GM20431 (cell line): ENCODE measurements around the gene ZNF474.

Experiments
- in situ Hi-C: fragments of 300-500 bp; cut with MseI, MboI; formaldehyde crosslinking; loops from one replicate; pipeline ENCODE4 v1.15.0; 2020; ENCODE audit warnings: low sequenced_read_pairs; ENCODE audit not compliant: unreplicated experiment

Gene ZNF474

GRCh38 chr5:122175852-122176251 is 46.5 kb downstream of the ZNF474 start:
- in situ Hi-C loops = no loop called here

DNA sequence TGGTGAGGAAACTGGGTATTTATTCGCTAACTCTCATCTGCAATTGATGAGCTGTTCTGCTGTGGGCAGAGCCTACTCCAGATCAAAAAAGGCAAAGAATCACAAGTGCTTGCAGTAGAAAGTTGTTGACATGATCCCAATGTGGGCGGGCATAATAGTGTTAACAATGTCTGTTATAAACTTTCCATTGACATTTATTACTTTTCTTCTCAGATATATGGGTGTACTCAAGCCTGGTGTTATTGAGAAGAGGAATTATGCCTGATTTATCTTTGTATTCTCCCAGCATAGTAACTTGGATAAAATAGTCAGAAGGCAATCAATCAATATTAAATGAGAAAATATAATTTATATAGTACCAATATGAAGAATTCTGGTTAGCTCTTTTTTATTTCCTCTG is 47.8 kb downstream of the ZNF474 start:
- in situ Hi-C loops = no loop called here

GRCh38 chr5:122179701-122180100 is 50.4 kb downstream of the ZNF474 start:
- in situ Hi-C loops = no loop called here

- in situ Hi-C loops = no loop called here
Observed at GRCh38 chr5:122180146-122180712, 50.9 kb downstream of the ZNF474 start.

DNA sequence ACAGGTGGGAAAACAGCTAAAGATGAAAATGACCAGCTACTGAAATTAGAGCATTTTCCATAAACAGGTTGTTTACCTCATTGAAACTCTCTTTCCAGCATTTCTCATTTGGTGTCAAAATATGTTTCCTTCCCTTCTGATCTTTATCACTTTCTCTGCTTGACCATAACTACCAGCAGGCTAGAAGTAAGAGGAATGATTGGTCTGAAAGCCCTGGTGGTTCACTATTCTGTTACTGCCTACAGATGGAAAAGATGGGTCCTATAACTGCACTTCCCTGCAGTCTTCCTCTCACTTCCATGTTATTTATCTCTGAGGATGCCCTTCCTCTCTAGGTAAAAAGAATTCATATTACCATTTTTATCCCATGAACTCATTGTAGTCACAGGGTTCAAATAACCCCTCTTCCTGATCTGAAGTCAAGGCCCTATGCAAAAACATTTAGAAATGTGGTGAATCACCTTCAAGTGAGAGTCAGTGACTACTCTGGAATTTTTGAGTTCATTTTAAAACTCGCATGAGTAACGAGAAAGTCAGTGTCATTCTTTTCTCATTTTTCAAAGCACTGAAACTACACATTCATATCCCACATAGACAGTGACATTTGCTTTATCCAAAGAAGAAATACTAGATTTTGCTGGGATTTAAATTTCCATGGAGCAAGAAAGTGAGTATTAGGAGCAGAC is 51.7 kb downstream of the ZNF474 start:
- in situ Hi-C loops = no loop called here

- in situ Hi-C loops = no loop called here
Observed at GRCh38 chr5:122181863-122182262, 52.5 kb downstream of the ZNF474 start.

DNA sequence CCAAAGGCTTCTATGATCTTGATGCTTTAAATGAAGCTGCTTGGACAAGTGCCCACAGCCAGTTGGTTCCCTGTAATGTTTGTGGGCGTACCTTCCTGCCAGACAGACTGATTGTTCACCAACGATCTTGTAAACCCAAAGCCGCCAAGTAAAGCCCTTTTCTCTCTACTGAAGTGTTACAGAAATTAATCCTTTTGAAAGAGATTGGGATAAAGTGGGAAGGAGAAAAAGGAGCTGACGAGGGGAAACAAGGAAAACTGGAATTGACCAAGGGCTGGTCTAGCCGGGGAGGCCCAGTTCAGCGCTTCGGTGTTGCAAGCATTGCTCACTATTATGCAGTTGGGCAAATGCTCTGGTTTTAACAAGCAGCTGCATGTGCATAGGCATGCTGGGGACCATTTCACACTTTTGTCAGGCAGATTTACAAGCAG is 53.2 kb downstream of the ZNF474 start:
- in situ Hi-C loops = no loop called here

GRCh38 chr5:122183098-122183787 is 53.9 kb downstream of the ZNF474 start:
- in situ Hi-C loops = no loop called here

DNA sequence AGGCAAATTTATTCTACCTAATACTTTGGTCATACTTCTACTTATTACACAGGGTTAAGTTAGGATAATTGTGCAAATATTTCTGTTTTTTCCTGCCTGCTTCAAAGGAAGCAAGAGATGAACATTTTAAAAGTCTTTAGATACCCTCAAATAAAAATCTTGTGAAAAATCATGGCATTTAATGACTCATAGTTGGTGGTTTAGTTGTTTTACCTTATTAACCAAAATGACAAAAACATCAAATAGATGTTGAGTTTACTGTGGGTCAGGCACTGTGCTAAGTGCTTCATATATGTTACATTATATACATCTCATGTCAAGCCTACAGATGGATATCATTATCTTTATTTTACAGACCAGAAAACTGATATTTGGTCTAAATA is 54.4 kb downstream of the ZNF474 start:
- in situ Hi-C loops = no loop called here

DNA sequence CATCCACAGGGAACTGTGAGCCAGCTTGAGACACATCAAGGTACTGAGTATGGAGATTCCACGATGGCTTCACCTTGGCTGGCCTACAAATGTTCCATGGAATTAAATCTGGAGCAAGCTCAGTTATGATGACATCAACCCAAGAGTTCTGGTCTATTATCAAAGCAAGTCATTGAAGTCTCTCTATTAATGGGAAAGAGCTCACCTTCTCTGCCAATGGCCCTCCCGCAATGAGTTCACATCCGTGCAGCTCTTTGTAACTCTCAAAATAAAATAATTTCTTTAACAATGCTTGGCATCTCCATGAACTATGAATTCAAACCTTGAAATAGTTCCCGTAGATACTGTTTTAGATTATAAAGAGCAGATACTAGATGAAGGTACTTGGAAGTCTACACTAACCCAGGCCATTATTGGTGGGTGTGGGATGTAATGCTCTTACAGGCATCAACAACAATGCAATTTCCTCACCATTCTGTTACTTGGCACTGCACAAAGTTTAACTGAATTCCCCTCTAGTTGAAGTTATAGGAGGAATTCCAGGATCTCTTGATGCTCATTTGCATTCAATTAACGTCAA is 55.4 kb downstream of the ZNF474 start:
- in situ Hi-C loops = no loop called here

DNA sequence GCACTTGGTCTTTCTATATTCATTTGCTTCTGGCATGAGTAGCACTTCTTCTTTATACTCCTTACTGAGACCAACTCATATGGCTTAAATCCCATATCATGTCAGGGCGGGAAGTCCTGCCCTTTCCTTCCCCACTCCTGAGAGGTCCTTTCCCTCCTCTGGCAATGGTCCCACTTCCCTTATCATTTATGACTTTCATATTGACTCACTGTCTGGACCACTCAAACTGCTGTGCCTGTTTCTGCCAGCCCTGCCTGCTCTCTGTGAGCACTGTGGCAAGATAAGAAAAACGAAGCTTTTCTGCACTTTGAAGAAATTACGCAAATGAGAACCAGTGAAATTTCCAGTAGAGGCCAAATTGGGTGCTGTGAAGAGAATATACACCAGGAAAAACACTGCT is 58.1 kb downstream of the ZNF474 start:
- in situ Hi-C loops = no loop called here

DNA sequence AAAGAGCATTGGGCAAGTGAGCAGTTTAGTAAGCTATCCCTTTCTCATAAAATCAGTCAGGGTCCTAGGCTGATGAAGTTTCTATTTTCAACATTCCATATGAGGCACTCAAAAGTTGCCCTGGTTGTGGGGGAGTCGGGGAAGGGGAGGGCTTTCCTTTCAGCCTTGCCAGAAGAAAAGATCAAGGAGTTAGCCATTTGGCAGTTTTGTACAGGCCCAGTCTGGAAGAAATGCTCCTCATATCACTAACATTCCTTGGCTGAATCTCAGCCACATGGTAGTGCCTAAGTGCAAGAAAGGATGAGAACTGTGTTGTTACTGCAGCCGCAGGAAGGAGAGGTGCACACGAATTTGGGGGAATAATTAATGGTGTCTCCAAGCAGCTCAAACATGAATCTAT is 60.8 kb downstream of the ZNF474 start:
- in situ Hi-C loops = no loop called here

DNA sequence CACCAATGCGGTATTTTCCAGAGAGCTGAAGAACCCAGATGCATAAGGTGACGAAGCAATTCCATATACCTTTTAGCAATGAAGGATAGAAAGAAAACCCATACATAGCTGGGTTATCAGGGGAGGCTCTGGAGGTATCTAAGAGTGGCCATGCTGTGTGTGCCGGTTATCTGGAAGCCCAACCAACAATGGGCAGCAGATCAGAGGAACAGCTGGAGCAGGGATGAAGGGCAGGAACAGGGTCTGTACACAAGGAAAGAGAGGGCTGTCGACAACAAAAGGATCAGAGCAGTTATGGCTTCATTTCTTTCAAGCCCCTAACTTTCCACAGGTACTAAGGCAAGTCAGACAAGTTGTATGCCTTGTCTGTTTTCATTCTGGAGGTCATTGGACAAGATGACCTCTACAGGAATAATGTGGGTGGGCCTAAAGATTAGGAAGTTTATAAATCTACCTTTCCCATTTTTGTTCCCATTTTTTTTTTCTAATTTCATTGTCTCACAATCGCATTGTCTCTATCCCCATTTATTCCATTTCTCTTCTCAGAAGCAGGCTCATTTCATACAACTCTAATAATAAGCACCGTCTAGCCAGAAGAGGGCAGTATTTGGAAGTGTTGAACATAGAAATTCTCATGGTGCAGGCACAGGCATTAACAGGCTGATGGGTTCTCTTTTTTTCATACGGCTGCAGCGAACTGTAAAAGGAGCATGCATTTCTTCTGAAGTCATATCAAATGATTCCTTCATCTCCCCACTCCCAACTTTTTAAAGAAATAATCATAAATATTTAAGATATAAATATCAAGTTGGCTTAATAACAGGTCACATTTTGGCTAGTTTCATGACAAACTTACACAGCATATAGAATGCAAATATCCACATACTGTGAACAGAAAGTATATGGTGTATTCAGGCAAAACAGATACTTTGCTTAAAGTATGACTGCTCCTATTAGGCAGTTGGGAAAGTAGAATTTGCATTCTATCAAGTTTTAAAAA is 63.5 kb downstream of the ZNF474 start:
- in situ Hi-C loops = no loop called here

- in situ Hi-C loops = no loop called here
Observed at GRCh38 chr5:122195802-122196394, 66.6 kb downstream of the ZNF474 start.

- in situ Hi-C loops = no loop called here
Observed at GRCh38 chr5:122199146-122199545, 69.8 kb downstream of the ZNF474 start.

- in situ Hi-C loops = no loop called here
Observed at GRCh38 chr5:122200450-122200849, 71.1 kb downstream of the ZNF474 start.

- in situ Hi-C loops = no loop called here
Observed at GRCh38 chr5:122200865-122201264, 71.5 kb downstream of the ZNF474 start.

GRCh38 chr5:122201365-122201764 is 72.0 kb downstream of the ZNF474 start:
- in situ Hi-C loops = no loop called here

GRCh38 chr5:122202952-122203351 is 73.6 kb downstream of the ZNF474 start:
- in situ Hi-C loops = no loop called here
